ENCODE measurements around the gene MSLN.
A peak's percentile ranks its signal among the peaks of the same experiment; 100 is the strongest.
"Not testable (repeated sequence)": the region's sequence is repeated elsewhere in the genome, so short reads cannot be mapped to it uniquely, and the experiment has no call there.

MSLN gene

DNA sequence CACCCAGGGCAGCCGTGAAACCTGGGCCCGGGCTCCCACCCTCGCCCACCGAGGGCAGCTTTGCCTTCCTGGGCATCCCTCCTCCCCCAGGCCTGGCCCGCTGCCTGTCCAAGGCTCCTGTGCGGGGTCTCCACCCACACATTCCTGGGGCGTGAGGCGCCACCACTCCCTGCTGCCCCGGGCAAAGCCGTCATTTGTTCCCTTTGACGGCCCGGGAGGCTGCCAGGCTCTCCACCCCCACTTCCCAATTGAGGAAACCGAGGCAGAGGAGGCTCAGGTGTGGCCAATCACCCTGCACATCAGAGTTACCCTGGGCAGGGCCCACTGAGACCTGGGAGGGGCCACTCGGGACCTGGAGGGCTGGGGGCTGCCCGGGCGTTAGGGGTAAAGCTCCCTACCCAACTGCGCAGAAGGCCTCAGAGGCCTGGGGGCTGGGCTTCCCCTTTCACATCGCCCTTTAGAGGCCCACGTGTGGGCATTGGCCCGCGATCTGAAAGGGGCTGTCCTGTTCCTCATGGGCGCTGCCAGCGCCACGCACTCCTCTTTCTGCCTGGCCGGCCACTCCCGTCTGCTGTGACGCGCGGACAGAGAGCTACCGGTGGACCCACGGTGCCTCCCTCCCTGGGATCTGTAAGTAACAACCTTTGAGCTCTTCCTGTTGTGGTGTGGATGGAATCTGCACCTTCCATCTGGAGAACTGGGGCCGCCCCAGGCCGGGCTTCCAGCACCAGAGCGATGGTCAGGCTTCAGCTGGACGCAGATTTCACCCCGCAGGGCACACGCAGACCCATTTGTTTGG, at the start of gene MSLN:
Gene MSLN, plus strand, starts transcription at position 190 of the 799 bp plus-strand sequence. CDS start 1,947 bp downstream, outside the sequence.
- no peak for DNase-seq

DNA sequence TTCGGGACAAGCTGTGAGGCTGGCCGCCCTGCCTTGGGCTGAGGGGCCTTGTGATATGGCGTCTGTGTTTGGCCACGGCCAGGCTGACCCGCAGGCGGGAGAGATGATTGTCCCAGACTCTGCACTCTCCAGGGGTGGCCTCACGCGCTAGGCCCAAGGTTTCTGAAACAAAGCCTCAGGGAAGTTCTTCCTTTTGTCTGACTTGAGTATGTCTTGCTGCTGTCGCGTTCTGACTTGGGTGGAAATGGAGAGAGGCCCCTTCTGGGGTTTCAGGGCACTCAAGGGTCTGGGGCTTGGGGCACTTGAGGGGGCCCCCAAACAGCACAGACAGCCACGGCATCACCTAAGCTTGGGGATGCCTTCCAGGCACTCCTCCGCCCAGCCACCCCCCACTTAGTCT, 49.5 kb upstream of the MSLN start:
- no peak for DNase-seq

DNA sequence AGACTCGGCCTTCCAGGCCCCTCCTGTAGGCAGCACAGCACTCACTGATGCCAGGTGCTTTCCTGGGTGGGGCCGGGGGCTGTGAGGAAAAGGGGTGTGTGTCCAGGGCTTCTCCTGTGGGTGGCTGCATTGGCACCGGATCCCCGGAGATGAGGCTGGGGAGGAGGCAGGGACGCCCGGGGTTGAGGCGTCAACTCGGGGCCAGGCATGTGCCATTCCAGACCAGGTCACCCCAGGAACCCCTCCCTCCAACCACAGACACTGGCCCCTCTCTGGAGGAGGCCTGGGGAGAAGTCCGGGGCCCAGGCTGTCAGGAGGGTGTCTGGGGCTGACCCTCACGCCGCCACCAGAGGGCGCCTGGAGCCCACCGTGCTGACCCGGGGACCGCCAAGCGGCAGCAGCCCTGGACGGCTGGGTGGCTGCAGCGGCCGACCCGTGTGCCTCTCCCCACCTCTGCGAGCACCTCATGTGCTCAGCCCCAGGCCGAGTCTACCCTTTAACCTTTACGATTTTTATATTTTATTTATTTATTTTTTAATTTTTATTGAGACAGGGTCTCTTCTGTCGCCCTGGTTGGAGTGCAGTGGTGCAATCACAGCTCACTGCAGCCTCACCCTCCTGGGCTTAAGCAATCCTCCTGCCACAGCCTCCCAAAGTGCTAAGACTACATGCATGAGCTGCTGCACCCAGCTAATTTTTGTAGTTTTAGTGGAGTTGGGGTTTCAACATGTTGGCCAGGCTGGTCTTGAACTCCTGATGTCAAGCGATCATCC, 48.8 kb upstream of the MSLN start:
- DNase-seq = peak; percentile 29

DNA sequence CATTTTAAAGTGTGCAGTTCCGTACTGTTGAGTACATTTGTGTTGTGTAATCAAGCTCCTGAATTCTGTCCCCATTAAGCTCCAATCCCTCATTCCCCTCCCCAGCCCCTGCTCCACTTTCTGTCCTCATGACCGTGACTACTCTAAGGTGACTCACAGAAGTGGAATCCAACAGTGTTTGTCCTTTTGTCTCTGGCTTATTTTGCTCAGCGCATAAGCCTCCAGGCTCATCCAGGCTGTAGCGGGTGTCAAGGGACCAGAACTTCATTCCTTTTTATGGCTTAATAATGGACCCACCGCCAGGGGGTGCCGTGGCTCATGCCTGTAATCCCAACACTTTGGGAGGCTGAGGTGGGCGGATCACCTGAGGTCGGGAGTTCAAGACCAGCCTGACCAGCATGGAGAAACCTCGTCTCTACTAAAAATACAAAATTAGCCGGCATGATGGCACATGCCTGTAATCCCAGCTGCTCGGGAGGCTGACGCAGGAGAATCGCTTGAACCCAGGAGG, 47.7 kb upstream of the MSLN start:
- not testable (repeated sequence) for DNase-seq

DNA sequence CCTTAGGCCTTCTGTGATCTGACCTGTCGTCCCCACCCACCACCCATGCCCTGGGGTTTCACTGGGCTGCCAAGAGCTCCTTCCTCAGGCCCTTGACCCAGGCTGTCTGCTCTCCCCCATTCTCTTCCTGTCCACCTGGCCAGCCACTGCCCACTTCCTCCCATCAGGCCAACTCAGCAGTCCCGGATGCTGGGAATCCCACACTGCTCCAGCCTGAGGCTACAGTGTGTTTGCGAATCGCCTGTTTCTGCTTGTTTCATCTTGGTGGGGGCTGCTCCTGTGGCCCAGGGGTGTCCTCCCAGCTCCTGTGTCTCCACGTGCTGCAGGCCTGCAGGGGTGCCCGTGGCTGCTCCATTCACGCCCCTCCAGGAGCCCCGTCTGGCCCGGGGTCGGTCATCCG, 46.5 kb upstream of the MSLN start:
- DNase-seq = no peak

DNA sequence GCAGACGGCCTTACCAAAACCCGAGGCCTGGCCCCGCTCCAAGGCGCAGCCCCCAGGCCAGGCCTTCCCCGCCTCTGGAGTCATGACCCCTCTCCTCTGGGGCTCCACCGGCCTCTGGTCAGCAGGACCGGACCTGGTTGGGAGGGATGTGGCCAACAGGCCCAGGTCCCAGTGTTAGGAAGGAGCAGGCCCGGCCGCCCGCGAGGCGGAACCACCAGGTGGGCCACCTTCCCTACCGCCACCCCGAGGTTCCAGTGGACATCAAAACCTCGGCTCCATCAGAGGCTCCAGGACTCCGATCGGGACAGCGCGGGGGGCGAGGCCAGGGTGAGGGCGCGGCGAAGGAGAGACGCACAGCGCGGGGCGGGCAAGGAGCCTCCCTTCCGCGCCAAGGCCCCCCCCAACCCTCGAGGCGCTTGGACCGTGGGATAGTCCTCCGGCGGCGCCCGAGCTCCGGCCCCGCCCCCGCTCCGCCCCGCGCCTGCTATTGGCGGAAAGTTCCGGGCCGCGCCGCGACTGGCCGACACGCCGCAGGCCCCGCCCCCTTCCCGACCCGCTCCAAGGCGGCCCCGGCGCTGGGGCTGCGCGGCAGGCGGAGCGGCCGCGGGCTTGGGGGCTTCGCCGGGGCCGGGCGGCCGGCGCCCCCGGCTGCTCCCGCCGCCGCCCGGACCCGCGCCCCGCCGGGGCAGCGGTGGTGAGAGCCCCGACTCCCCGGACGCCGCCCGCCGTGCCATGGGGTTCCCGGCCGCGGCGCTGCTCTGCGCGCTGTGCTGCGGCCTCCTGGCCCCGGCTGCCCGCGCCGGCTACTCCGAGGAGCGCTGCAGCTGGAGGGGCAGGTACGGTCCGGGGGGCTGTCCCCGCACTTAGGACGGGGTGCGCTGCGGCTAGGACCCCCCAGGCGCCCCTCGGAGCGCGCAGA, 45.7 kb upstream of the MSLN start, which contains the start of gene METRN:
Gene METRN, plus strand, starts transcription at position 561 of the 919 bp plus-strand sequence. Its CDS starts 172 bp downstream, at position 733.
- peak; percentile 42 for DNase-seq

DNA sequence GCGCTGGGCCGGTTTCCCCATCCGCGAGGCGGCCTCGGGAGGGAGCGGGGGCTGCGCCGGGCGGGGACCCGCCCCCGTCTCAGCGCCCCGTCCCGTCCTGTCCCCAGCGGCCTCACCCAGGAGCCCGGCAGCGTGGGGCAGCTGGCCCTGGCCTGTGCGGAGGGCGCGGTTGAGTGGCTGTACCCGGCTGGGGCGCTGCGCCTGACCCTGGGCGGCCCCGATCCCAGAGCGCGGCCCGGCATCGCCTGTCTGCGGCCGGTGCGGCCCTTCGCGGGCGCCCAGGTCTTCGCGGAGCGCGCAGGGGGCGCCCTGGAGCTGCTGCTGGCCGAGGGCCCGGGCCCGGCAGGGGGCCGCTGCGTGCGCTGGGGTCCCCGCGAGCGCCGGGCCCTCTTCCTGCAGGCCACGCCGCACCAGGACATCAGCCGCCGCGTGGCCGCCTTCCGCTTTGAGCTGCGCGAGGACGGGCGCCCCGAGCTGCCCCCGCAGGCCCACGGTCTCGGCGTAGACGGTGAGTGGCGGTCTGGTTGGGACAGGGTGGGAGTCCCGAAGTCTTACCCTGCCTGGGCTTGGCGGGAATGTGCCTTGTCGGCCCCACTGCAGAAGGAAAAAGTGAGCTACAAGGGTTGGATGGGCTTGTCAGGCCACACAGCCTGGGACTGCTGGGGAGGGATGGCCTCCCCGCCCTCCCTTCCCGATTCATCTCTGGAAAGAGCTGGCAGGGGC, 44.9 kb upstream of the MSLN start:
- DNase-seq = no peak

DNA sequence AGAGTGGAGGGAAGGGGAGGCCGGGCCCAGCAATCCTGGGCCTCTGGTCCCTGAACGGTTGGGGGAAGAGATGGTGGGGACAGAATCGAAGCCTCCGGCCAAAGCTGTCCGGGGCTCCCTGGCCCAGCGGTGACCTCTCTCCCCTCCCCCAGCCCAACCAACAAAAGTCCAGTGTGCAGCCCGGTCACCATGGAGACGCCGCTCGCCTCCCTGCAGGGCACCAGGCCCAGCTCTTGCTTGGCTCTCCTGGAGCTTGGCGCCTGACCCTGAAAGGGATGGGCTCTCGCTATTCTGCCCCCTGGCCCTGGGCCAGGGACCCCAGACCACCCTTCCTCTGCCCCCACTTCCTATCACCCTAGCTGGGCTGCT, 44.4 kb upstream of the MSLN start:
- no peak for DNase-seq

DNA sequence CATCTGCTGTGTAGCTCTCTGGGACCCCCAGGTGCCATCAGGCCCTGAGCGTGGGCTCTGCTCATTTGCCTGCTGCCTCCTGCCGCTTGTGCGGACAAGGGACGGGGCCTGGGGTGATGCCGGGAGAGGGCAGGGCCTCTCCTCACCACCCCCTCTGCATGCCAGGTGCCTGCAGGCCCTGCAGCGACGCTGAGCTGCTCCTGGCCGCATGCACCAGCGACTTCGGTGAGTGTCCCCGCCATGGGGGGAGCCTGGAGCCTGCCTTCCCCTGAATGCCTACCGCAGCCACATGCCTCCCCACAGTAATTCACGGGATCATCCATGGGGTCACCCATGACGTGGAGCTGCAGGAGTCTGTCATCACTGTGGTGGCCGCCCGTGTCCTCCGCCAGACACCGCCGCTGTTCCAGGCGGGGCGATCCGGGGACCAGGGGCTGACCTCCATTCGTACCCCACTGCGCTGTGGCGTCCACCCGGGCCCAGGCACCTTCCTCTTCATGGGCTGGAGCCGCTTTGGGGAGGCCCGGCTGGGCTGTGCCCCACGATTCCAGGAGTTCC, 43.7 kb upstream of the MSLN start:
- no peak for DNase-seq

DNA sequence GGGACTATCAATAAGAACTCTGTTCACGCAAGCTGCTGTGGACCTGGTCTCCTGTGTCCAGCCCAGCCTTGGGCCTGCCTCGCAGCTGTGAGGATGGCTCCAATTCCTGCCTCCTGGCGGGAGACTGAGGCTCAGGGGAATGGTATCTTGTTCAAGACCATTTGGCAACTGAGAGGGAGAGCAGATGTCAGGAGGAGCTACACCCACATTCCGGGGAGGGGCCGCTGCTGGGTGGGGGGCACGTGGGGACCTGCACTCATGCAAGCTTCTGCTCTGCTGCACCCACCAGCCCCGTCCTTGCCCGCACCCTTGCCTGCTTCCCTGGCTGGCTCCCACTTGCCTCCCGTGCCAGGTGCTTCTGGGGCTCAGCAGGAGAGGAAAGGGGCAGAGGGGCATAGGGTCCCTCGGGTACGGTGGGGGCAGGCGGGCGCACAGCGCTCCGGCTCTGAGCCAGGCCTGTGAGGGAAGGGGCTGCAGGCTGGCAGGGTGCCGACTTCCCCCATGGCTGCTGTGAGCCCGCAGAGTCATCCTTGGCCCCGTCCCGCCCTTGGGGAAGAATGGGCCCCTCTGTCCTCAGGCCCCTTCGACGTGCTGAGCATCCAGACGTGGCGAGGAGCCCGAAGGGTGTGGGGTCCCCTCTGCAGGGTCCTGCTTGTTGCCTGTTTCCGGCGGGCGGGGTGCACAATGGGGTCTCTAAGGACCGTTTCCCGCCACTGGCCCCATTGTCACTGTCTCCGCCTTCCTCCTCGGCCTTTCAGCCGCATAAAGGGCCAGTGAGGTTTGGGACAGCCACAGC, 42.9 kb upstream of the MSLN start:
- DNase-seq = no peak

DNA sequence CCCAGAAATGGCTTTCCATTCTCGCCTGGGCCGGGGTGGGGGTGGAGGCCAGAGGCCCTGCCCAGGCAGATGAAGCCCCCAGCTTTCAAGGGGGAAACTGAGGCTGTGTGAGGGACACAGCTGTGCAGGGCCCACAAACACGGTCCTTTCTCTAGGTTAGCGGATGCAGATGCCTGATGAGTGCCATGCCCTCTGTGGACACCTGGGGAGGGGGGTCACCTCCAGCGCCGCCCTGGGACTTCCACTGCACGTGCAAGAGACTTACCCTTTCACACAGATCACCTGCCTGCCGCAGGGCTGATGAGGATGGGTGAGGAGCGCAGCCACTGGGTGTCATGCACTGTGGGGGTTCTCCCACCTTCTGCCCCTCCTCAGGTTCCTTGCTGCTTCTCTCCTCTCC, 42.1 kb upstream of the MSLN start:
- DNase-seq = no peak

DNA sequence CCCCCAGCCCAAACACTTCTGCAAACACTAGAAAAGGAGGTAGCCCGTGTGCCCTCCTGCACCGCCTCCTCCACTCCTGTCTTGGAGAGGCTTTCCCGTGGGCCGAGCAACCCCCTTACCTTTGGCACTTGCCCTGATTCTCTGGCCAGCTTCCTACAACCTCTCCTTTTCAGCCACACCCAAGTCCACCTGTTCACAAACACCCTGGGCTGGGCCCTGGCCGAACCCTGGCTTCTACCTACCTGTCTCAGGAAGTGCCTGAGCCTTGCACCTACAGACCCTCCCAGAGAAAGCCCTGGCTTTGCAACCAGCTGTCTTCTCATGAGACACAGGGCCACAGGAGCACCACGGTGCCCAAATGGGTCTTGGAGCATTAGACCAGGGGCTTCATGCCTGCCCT, 41.6 kb upstream of the MSLN start:
- DNase-seq = no peak

DNA sequence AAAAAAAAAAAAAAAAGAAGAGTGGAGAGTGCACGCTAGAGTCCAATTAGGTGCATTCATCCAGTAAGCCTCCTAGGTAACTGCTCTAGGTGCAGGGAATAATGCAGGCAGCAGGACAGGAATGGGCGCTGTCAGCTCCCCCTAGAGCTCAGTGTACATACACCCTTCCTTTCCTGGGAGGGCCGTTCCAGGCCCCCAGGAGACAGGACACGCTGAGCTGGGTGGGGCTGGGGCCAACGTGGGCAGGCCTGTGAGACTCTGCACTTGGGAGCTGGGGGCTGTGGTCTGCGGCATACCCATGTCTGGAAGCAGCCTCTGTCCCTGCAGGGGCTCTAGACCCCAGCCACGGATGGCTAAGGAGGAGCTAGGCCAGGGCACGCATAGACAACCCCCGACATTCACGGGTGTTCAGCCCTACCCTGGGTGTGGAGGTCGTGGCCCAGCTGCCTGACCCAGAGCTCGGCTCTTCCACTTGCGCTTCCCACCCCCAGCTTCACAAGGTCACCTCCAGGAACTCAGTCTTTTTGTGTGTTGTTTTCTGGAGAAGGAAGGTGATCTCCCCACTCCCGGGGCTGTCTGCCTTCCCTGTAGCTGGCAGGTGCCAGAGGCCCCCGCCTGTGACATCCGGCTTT, 40.6 kb upstream of the MSLN start:
- DNase-seq = peak; percentile 58

DNA sequence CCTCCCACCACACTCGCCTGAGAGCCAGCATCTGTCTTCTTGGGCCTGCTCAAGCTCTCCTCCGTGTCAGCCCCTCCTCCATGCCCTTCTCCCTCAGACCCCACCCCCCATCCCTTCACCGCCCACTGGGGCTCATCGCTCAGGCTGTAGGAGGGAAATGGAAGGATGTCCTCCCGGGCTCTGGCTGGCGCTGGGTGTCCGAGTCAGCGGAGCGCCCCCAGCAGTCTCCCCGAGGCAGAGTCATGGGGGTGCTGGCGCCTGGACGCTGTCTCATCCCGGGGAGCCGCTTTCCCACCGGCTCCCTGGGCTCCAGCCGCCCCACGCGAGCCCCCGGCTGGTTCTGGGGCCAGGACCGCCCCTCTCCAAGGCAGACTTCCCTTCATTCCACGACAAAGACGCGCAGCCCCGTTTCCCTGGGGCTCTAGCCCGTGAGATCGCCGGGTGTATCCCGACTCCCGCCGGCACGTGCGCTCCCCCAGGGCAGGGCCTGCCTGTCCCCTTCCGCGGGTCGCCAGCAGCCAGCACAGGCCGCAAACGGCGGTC, 40.0 kb upstream of the MSLN start:
- DNase-seq = peak; percentile 33

DNA sequence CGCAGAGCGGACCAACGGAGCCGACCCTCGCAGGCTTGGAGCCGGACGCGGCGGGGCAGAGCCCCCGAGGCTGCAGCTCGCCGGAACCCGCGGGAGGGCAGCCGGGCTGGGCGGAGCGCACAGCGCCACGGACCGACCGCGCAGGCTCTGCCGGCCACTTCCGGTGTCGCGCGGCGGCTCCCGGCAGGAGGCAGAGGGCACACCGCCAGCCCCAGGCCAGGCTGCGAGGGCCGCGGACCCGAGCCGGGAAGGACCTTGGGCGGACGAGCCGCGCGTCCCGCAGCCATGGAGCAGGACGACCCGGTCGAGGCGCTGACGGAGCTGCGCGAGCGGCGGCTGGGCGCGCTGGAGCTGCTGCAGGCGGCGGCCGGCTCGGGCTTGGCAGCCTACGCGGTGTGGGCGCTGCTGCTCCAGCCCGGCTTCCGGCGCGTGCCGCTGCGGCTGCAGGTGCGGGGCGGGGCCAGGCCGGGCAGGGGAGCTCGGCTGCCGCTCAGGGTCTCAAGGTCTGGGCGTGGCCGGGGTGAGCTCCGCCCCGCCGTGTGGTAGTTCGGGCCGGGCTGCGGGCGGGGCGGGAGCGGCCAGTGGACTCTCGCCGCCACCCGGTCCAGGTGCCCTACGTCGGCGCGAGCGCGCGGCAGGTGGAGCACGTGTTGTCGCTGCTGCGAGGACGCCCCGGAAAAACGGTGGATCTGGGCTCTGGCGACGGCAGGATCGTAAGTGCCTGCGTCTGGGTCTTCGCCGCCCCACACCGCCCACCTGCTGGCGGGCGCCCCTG, 39.4 kb upstream of the MSLN start, which contains the start of gene ANTKMT:
Gene ANTKMT, plus strand, starts transcription at position 157 of the 775 bp plus-strand sequence. Its CDS starts 129 bp downstream, at position 286.
- peak; percentile 68 for DNase-seq

DNA sequence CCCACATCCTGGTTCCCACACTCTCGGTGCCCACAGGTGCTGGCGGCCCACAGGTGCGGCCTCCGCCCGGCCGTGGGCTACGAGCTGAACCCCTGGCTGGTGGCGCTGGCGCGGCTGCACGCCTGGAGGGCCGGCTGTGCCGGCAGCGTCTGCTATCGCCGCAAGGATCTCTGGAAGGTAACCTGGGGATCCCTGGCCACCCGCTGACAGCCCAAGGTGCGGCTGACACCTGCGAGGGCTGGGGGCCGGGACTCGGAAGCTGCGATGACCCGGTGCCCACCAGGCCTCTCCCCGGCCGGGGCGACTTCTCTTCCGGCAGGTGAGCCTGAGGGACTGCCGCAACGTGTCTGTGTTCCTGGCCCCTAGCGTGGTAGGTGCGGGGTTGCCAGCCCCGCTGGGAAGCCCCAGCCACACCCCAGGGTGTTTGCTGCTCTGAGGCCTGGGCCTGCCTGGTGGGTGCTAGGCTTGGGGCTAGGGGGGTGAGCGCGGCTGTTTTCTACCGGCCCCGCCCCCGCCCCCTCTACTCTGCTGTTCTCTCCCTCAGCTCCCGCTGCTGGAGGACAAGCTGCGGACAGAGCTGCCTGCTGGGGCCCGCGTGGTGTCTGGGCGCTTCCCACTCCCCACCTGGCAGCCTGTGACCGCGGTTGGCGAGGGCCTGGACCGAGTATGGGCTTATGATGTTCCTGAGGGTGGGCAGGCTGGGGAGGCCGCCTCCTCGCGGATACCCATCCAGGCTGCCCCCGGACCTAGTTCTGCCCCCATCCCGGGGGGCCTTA, 38.6 kb upstream of the MSLN start:
- no peak for DNase-seq

DNA sequence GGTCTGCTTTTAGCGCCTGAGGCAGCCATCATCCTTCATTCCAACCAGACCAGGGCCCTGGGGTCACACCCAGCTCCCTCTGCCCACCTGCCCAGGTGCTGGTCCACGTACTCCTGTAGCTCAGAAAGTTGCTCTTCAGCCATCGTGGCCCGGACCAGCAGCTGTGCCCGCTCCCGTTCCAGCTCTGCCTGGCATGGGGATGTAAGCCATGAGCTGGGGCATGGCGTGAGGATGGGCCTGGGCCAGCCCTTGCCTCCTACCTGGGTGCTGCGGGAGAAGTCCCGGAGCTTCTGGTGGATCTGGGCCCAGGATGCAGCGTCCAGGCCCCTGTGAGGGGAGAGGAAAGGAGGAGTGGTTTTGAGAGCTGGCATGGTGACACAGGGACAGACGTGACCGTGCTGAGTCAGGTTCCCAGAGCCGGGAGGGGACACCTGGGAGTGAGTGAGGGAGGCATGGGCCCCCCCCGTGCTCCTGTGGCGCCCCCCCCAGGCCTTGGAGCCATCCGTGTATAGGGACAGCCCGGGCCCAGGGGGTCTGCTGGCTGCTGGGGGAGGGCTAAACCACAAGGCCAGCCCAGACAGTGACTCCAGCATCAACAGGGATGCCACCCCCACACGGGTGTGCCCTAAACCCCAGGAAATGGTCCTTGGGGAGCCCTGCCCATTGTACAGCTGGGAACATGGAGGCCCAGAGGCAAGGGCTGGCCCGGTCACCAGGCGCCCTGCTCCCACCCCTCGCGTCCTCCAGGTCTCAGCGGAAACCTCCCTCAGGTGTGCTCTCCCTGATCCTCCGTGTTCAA, 37.5 kb upstream of the MSLN start:
- DNase-seq = no peak
